ENCODE results near the gene CUBN.

CUBN gene

GRCh38 chr10:16886031-16886430 lies 243.6 kb downstream of the CUBN start:
- Histone ChIP-seq H2AK5ac (ENCODE audit: low read length) (no peak overlapping the region), H3K56ac (ENCODE audit: low read length) (no peak overlapping the region), H3K4me1 (ENCODE audit: control insufficient read depth, low read depth, low read length) (no peaks in the 10 kb centered on the region), H2BK120ac (ENCODE audit: low read depth, low read length) (no peak overlapping the region), H3K79me1 (ENCODE audit: low read length) (no peaks in the 10 kb centered on the region), H4K5ac (ENCODE audit: low read length) (no peak overlapping the region), H3K4me2 (ENCODE audit: low read length) (no peak overlapping the region), H3K23ac (ENCODE audit: low read length) (no peak overlapping the region), H3K18ac (ENCODE audit: low read length) (no peak overlapping the region), H3K9ac (ENCODE audit: low read length) (no peak overlapping the region), H3K4ac (ENCODE audit: low read depth, low read length) (no peak overlapping the region), H2BK5ac (ENCODE audit: low read length) (no peak overlapping the region), H2BK15ac (replicated peaks; ENCODE audit: low read depth) (no peak overlapping the region), H3K36me3 (ENCODE audit: control insufficient read depth, insufficient read depth, low read length) (no peaks in the 10 kb centered on the region), H3K27me3 (ENCODE audit: insufficient read depth, low read length, poor library complexity) (no peaks in the 10 kb centered on the region), H3K79me2 (ENCODE audit: control insufficient read depth, insufficient read depth, low read length) (no peaks in the 10 kb centered on the region), H3K27ac (ENCODE audit: low read depth, low read length) (no peak overlapping the region), H4K8ac (ENCODE audit: low read depth, low read length) (no peak overlapping the region), H3K4me3 (ENCODE audit: low read length) (no peak overlapping the region)
- no CpG with 5 or more reads among the region's 2 CpGs for WGBS (ENCODE audit: extremely low coverage, insufficient coverage, low lambda C conversion rate)
- DNase-seq, result no peak

- no peaks in the 10 kb centered on the region for H3K4me1 ChIP-seq (ENCODE audit: control insufficient read depth, low read depth, low read length)
- no peak overlapping the region for H3K9ac ChIP-seq (ENCODE audit: low read length)
- no peak overlapping the region for H3K56ac ChIP-seq (ENCODE audit: low read length)
- H3K18ac ChIP-seq (ENCODE audit: low read length), result no peak overlapping the region
- no peak overlapping the region for H3K27ac ChIP-seq (ENCODE audit: low read depth, low read length)
- H3K4me3 ChIP-seq (ENCODE audit: low read length), result no peak overlapping the region
- DNase-seq, result no peak
- H2AK5ac ChIP-seq (ENCODE audit: low read length), result no peak overlapping the region
- H3K36me3 ChIP-seq (ENCODE audit: control insufficient read depth, insufficient read depth, low read length), result no peaks in the 10 kb centered on the region
- H2BK5ac ChIP-seq (ENCODE audit: low read length), result no peak overlapping the region
- no peak overlapping the region for H3K23ac ChIP-seq (ENCODE audit: low read length)
- no peak overlapping the region for H4K8ac ChIP-seq (ENCODE audit: low read depth, low read length)
- H3K4me2 ChIP-seq (ENCODE audit: low read length), result no peak overlapping the region
- no peaks in the 10 kb centered on the region for H3K79me1 ChIP-seq (ENCODE audit: low read length)
- no peak overlapping the region for H4K5ac ChIP-seq (ENCODE audit: low read length)
- no peak overlapping the region for H3K4ac ChIP-seq (ENCODE audit: low read depth, low read length)
- WGBS (ENCODE audit: extremely low coverage, insufficient coverage, low lambda C conversion rate), result no CpG with 5 or more reads among the region's 2 CpGs
- H3K27me3 ChIP-seq (ENCODE audit: insufficient read depth, low read length, poor library complexity), result no peaks in the 10 kb centered on the region
- H3K79me2 ChIP-seq (ENCODE audit: control insufficient read depth, insufficient read depth, low read length), result no peaks in the 10 kb centered on the region
- no peak overlapping the region for H2BK120ac ChIP-seq (ENCODE audit: low read depth, low read length)
- no peak overlapping the region for H2BK15ac ChIP-seq (replicated peaks; ENCODE audit: low read depth)
Measured at GRCh38 chr10:16884497-16884896, 245.1 kb downstream of the CUBN start.

GRCh38 chr10:16883084-16883483 lies 246.5 kb downstream of the CUBN start:
- no CpG with 5 or more reads among the region's 4 CpGs for WGBS (ENCODE audit: extremely low coverage, insufficient coverage, low lambda C conversion rate)
- no peaks in the 10 kb centered on the region for H3K36me3 ChIP-seq (ENCODE audit: control insufficient read depth, insufficient read depth, low read length)
- H3K27me3 ChIP-seq (ENCODE audit: insufficient read depth, low read length, poor library complexity), result no peaks in the 10 kb centered on the region
- no peak overlapping the region for H3K27ac ChIP-seq (ENCODE audit: low read depth, low read length)
- H3K4me1 ChIP-seq (ENCODE audit: control insufficient read depth, low read depth, low read length), result no peaks in the 10 kb centered on the region
- H3K56ac ChIP-seq (ENCODE audit: low read length), result no peak overlapping the region
- no peak overlapping the region for H2BK5ac ChIP-seq (ENCODE audit: low read length)
- H3K4ac ChIP-seq (ENCODE audit: low read depth, low read length), result no peak overlapping the region
- H3K9ac ChIP-seq (ENCODE audit: low read length), result no peak overlapping the region
- H2BK120ac ChIP-seq (ENCODE audit: low read depth, low read length), result no peak overlapping the region
- H3K18ac ChIP-seq (ENCODE audit: low read length), result no peak overlapping the region
- H3K23ac ChIP-seq (ENCODE audit: low read length), result no peak overlapping the region
- H4K8ac ChIP-seq (ENCODE audit: low read depth, low read length), result no peak overlapping the region
- H3K4me3 ChIP-seq (ENCODE audit: low read length), result no peak overlapping the region
- H4K5ac ChIP-seq (ENCODE audit: low read length), result no peak overlapping the region
- H2AK5ac ChIP-seq (ENCODE audit: low read length), result no peak overlapping the region
- no peak overlapping the region for H2BK15ac ChIP-seq (replicated peaks; ENCODE audit: low read depth)
- no peak overlapping the region for H3K4me2 ChIP-seq (ENCODE audit: low read length)
- H3K79me2 ChIP-seq (ENCODE audit: control insufficient read depth, insufficient read depth, low read length), result no peaks in the 10 kb centered on the region
- H3K79me1 ChIP-seq (ENCODE audit: low read length), result no peaks in the 10 kb centered on the region
- no peak for DNase-seq

- DNase-seq, result no peak
- Histone ChIP-seq H3K4me3 (ENCODE audit: low read length) (no peak overlapping the region), H3K23ac (ENCODE audit: low read length) (no peak overlapping the region), H3K56ac (ENCODE audit: low read length) (no peak overlapping the region), H3K79me2 (ENCODE audit: control insufficient read depth, insufficient read depth, low read length) (no peaks in the 10 kb centered on the region), H3K18ac (ENCODE audit: low read length) (no peak overlapping the region), H3K27ac (ENCODE audit: low read depth, low read length) (no peak overlapping the region), H3K4me1 (ENCODE audit: control insufficient read depth, low read depth, low read length) (no peaks in the 10 kb centered on the region), H3K4me2 (ENCODE audit: low read length) (no peak overlapping the region), H2BK120ac (ENCODE audit: low read depth, low read length) (no peak overlapping the region), H4K5ac (ENCODE audit: low read length) (no peak overlapping the region), H3K4ac (ENCODE audit: low read depth, low read length) (no peak overlapping the region), H3K79me1 (ENCODE audit: low read length) (no peaks in the 10 kb centered on the region), H2BK5ac (ENCODE audit: low read length) (no peak overlapping the region), H3K27me3 (ENCODE audit: insufficient read depth, low read length, poor library complexity) (no peaks in the 10 kb centered on the region), H2BK15ac (replicated peaks; ENCODE audit: low read depth) (no peak overlapping the region), H4K8ac (ENCODE audit: low read depth, low read length) (no peak overlapping the region), H3K9ac (ENCODE audit: low read length) (no peak overlapping the region), H3K36me3 (ENCODE audit: control insufficient read depth, insufficient read depth, low read length) (no peaks in the 10 kb centered on the region), H2AK5ac (ENCODE audit: low read length) (no peak overlapping the region)
- WGBS (ENCODE audit: extremely low coverage, insufficient coverage, low lambda C conversion rate), result no CpG with 5 or more reads among the region's 3 CpGs
Measured at GRCh38 chr10:16870331-16870730, 259.3 kb downstream of the CUBN start.

- Histone ChIP-seq H3K9ac (ENCODE audit: low read length) (no peak overlapping the region), H3K23ac (ENCODE audit: low read length) (no peak overlapping the region), H3K27ac (ENCODE audit: low read depth, low read length) (no peak overlapping the region), H3K4me3 (ENCODE audit: low read length) (no peak overlapping the region), H3K36me3 (ENCODE audit: control insufficient read depth, insufficient read depth, low read length) (no peaks in the 10 kb centered on the region), H3K56ac (ENCODE audit: low read length) (no peak overlapping the region), H2BK15ac (replicated peaks; ENCODE audit: low read depth) (no peak overlapping the region), H3K79me2 (ENCODE audit: control insufficient read depth, insufficient read depth, low read length) (no peaks in the 10 kb centered on the region), H3K18ac (ENCODE audit: low read length) (no peak overlapping the region), H3K27me3 (ENCODE audit: insufficient read depth, low read length, poor library complexity) (no peaks in the 10 kb centered on the region), H4K8ac (ENCODE audit: low read depth, low read length) (peak overlapping the region; percentile 28), H3K4ac (ENCODE audit: low read depth, low read length) (no peak overlapping the region), H2AK5ac (ENCODE audit: low read length) (no peak overlapping the region), H3K79me1 (ENCODE audit: low read length) (no peaks in the 10 kb centered on the region), H3K4me2 (ENCODE audit: low read length) (no peak overlapping the region), H4K5ac (ENCODE audit: low read length) (no peak overlapping the region), H2BK120ac (ENCODE audit: low read depth, low read length) (no peak overlapping the region), H3K4me1 (ENCODE audit: control insufficient read depth, low read depth, low read length) (no peaks in the 10 kb centered on the region), H2BK5ac (ENCODE audit: low read length) (no peak overlapping the region)
- peak; percentile 14 for DNase-seq
- whole genome bisulfite sequencing (ENCODE audit: extremely low coverage, insufficient coverage, low lambda C conversion rate), result no CpG with 5 or more reads among the region's 4 CpGs
Measured at GRCh38 chr10:16867990-16868389, 261.6 kb downstream of the CUBN start.

GRCh38 chr10:16867556-16867955 lies 262.1 kb downstream of the CUBN start:
- Histone ChIP-seq H3K27ac (ENCODE audit: low read depth, low read length) (peak overlapping the region; percentile 17), H4K8ac (ENCODE audit: low read depth, low read length) (no peak overlapping the region), H3K36me3 (ENCODE audit: control insufficient read depth, insufficient read depth, low read length) (no peaks in the 10 kb centered on the region), H3K79me2 (ENCODE audit: control insufficient read depth, insufficient read depth, low read length) (no peaks in the 10 kb centered on the region), H2AK5ac (ENCODE audit: low read length) (no peak overlapping the region), H3K23ac (ENCODE audit: low read length) (no peak overlapping the region), H3K9ac (ENCODE audit: low read length) (no peak overlapping the region), H3K56ac (ENCODE audit: low read length) (no peak overlapping the region), H3K18ac (ENCODE audit: low read length) (no peak overlapping the region), H2BK5ac (ENCODE audit: low read length) (no peak overlapping the region), H3K4me3 (ENCODE audit: low read length) (no peak overlapping the region), H3K27me3 (ENCODE audit: insufficient read depth, low read length, poor library complexity) (no peaks in the 10 kb centered on the region), H2BK120ac (ENCODE audit: low read depth, low read length) (no peak overlapping the region), H3K4ac (ENCODE audit: low read depth, low read length) (no peak overlapping the region), H2BK15ac (replicated peaks; ENCODE audit: low read depth) (no peak overlapping the region), H3K79me1 (ENCODE audit: low read length) (no peaks in the 10 kb centered on the region), H3K4me2 (ENCODE audit: low read length) (no peak overlapping the region), H4K5ac (ENCODE audit: low read length) (no peak overlapping the region), H3K4me1 (ENCODE audit: control insufficient read depth, low read depth, low read length) (no peaks in the 10 kb centered on the region)
- DNase-seq, result peak; percentile 42
- no CpG with 5 or more reads among the region's 2 CpGs for WGBS (ENCODE audit: extremely low coverage, insufficient coverage, low lambda C conversion rate)
